GM13977 (cell line): ENCODE data around the gene NAPA.

ENCODE experiments used
- DNase-seq: peaks from one replicate; pipeline ENCODE4 v3.0.0; 2012; ENCODE audit warnings: low spot score
- in situ Hi-C: fragments of 300-500 bp; cut with MboI; formaldehyde crosslinking; loops from one replicate; pipeline ENCODE4 v1.12.0; 2022; ENCODE audit warnings: low sequenced_read_pairs, low pct_unique_long_range_greater_than_20kb, mixed read lengths, inconsistent platforms; ENCODE audit not compliant: unreplicated experiment
- TF ChIP-seq, protein P1 (sequence below): IDR thresholded peaks from 2 replicates; pipeline ENCODE4 v1.5.1; 2012; ENCODE audit warnings: mild to moderate bottlenecking, control low read depth; ENCODE audit not compliant: insufficient read depth; ENCODE audit errors: extremely low read depth, missing control alignments

The NAPA gene

DNA sequence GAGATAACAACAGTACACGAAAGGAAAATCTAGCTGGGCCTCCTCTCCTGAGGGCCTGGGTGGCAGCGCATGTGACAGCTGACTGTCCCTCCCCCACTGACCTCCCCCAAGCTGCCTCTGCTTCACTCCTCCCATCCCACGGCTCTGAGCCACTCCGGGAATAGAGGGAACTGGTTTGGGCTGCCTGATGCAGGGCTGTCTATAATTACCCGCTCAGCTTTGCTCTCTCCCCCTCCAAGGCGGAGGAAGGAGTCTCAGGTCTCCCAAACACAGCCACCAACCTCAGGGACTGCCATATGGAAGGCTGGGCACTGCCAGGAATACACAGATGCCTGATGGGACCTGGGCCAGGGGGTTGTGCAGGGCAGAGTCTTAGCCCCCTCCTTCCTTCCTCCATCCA, 7.9 kb downstream of the NAPA start:
- DNase-seq = no peak
- in situ Hi-C loops = no loop called here
- TF ChIP-seq, protein P1, sequence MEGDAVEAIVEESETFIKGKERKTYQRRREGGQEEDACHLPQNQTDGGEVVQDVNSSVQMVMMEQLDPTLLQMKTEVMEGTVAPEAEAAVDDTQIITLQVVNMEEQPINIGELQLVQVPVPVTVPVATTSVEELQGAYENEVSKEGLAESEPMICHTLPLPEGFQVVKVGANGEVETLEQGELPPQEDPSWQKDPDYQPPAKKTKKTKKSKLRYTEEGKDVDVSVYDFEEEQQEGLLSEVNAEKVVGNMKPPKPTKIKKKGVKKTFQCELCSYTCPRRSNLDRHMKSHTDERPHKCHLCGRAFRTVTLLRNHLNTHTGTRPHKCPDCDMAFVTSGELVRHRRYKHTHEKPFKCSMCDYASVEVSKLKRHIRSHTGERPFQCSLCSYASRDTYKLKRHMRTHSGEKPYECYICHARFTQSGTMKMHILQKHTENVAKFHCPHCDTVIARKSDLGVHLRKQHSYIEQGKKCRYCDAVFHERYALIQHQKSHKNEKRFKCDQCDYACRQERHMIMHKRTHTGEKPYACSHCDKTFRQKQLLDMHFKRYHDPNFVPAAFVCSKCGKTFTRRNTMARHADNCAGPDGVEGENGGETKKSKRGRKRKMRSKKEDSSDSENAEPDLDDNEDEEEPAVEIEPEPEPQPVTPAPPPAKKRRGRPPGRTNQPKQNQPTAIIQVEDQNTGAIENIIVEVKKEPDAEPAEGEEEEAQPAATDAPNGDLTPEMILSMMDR = no peak

DNA sequence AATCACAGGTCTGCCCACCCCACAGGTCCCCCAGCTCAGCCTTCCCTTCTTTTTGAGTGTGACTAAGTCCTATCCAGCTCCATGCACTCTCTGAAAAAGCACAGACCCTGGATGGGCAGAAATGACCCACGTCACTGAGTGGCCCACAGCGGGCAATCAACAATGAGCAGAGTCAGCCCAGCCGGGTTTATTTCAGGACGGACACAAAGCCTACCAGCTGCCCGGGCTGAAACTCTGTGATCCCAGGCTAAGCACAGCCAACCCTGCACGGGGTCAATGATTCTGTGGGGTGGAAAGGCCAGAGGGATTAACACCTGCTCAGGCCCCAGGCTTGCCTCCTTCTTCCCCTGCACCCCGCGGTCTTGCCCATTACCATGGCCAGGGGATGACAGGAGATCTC, 8.4 kb downstream of the NAPA start:
- TF ChIP-seq, protein P1 = no peak
- DNase-seq = no peak
- in situ Hi-C loops = no loop called here

DNA sequence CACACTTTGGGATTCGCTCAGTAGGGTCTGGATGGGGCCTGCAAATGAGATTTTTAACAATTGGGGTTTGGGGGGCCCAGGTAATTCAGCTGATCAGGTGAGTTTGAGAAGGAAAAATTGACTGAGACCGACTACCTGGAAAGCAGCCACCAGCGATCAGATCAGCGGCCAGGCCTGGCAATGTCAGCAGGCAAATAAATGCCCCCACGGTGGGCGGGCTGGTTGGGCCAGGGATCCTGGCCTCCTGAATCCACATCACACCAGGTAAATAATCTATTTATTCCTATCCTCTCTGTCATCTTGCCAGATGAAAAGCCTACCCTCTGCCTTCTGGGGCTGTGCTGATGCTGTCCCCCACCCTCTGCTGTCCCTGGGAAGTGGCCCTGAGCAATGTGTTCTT, 9.4 kb downstream of the NAPA start:
- in situ Hi-C loops = no loop called here
- DNase-seq = no peak
- TF ChIP-seq, protein P1 = no peak

DNA sequence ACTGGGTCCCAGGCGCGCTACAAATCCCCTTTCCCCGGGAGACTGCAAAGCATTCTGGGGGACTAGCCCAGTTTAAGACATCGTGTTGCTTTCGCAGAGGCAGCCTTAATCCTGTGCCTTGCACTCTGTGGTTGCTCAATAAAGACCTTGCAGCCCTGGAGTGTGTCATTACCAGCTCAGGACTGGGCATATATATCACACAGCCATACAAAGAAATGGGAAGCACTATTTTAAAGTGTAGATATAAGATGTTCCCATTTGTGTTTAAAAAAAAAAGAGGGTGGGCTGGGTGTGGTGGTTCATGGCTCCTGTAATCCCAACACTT, 11.1 kb downstream of the NAPA start:
- TF ChIP-seq, protein P1 = no peak
- DNase-seq = no peak
- in situ Hi-C loops = no loop called here

DNA sequence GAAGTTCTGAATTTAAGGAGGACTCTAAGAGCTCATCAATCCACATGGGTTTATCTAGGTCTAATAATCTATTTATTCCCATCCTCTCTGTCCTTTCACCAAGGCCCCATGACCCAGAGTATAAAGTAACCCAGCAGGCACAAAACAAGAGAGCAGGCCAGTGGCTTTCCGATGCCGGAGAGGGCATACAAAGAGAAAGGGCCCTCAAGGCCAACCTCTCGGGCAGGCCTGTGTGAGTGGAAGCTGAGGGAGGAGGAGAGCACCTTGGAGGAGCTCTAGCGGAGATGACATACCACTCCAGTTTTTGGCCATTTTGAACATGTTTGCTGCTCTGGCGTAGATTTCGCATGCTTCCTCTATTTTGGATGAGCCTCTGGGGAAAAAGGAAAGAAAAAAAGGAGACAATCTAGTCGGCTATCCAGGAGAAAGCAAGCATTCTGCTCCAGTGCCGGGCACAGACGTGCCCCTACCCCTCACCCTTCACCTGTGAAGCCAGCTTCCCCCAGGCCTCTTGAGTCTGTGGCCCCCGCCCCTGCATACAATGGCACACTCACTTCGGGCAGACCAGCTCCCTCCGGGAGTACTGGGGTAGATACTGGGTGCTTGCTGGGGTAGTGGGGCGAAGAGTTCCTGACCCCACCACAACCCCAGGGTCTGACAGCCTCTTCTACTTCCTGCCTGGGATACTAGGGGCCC, 11.6 kb downstream of the NAPA start:
- DNase-seq = no peak
- in situ Hi-C loops = no loop called here
- TF ChIP-seq, protein P1 = no peak

DNA sequence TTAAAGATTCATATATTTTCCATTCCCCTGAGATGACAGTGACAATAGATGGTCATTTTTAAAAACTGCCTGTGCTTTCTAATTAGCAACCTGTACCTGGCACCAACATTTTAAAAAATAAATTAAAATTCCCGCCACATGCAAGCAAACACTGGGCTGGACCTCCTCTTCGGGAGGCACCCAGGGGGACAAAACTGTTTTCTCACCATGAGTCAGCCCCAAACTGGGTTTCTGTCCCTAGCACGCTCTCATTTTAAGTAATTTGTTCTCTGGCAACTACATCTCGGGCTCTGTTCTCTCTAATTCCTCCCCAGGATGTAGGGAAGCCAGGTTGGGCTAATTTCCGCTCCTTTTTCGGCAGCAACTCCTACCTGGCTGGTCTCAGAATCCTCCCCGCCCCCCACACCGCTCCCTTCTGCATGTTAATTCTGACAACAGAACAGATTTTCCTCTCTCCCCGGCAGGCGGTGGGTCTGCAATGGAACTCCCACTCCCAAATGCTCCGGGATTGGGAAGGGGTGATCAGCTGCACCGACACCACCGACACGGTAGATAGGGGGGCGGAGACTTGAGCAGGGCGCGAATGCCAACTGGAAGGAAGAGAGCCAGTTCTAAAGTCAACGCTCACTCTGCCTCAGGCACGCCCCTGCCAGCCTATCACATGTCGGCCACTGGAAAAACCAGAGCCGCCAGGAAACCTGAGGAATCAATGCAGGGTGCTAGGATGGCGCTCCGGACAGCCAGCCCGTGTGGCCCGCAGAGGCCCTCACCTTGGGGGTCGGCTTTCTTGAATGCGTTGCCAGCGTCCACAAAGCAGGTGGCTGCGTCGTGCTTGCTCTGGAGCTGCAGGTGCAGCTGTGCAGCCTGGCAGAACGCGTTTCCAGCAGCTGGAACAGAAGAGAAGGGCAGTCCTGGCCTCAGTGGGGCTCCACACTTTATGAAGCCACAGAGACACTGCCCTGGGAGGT, 14.7 kb downstream of the NAPA start:
- in situ Hi-C loops = no loop called here
- no peak for DNase-seq
- TF ChIP-seq, protein P1 = no peak
